HG03280 (cell line): ENCODE measurements around the gene UROC1.

ENCODE experiments used
- ATAC-seq: cut with Tn5 transposase; IDR thresholded peaks from one replicate; pipeline ENCODE4 v1.9.1; 2021; ENCODE audit warnings: mild to moderate bottlenecking, moderate library complexity; ENCODE audit not compliant: unreplicated experiment

Gene UROC1

DNA sequence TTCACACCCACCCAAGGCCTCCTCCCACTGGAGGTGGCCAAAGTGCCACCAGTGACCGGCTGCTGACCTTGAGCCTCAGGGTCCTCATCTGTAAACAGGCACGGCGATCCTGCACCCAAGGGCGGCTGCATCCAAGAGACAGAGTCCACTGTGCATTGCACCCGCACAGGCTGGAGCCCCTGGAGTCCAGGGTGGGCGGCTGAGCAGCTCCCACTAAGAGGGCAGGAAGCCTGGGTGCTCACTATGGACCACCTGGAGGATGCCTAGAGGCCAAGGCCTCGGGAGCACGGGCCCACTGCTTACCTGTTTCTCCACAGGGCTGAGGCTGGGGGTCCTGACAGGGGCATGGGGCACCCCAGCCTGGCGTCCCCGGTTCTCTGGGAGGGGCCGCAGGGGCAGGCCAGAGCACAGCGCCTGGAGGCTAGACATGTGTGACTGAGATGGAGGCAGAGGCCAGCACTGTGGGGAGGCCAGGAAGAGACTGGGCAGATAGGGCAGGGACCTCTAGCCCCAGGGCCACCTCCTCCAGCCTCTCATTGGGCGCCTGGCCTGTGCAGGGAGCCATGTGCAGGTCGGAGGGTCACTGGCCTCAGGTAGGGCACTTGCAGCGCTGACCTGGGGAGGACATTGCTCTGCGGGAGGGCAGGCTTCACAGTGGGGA lies at the start of gene UROC1:
TSS of gene UROC1 (minus strand) at position 483 of the 661 bp plus-strand sequence. CDS start at position 429, 54 bp downstream.
- no peak for ATAC-seq

GRCh38 chr3:126562737-126563276 lies 45.2 kb upstream of the UROC1 start:
- ATAC-seq = no peak

DNA sequence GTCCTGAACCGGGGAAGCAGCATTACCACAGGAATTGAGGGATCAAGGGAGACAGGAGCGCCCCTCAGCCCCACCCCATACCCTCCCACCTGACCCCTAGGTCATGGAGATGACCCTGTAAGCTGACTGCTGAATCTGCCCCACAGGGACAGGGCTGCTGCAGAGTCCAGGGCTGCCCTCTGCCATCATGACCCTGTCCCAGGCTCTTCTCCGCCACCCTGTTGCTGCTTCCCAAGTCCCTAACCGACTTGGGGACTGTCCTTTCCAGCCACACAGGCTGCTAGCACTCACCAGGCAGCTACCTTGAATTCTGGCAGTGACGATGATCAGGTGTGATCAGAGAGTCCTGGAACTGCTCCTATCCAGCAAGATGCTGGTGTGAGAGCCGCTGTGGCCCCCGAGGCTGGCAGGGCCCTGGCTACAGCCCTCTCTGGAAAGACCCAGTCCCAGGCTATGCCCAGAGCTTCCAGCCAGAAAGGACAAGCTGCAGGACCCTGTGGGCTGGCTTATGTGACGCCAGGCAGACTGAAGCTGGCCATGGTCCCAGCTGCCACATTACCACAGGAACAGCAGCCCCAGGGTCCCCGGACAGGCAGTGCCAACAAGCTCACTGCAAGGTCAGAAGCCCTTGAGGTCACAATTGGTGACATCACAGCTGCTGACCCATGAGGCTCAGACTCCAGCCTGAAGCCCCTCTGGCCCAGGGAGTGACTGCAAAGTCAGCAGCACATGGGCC lies 40.9 kb upstream of the UROC1 start, which contains the start of gene C3orf22:
TSS of gene C3orf22 (minus strand) at position 597 of the 736 bp plus-strand sequence. CDS start 5,542 bp downstream, outside the sequence.
- no peak for ATAC-seq

- ATAC-seq = no peak
Measured at GRCh38 chr3:126557761-126558160, 40.2 kb upstream of the UROC1 start.

- no peak for ATAC-seq
Measured at GRCh38 chr3:126557415-126557745, 39.8 kb upstream of the UROC1 start.

- ATAC-seq = no peak
Measured at GRCh38 chr3:126556637-126557414, 39.3 kb upstream of the UROC1 start.

- no peak for ATAC-seq
Measured at GRCh38 chr3:126555795-126556636, 38.4 kb upstream of the UROC1 start.

DNA sequence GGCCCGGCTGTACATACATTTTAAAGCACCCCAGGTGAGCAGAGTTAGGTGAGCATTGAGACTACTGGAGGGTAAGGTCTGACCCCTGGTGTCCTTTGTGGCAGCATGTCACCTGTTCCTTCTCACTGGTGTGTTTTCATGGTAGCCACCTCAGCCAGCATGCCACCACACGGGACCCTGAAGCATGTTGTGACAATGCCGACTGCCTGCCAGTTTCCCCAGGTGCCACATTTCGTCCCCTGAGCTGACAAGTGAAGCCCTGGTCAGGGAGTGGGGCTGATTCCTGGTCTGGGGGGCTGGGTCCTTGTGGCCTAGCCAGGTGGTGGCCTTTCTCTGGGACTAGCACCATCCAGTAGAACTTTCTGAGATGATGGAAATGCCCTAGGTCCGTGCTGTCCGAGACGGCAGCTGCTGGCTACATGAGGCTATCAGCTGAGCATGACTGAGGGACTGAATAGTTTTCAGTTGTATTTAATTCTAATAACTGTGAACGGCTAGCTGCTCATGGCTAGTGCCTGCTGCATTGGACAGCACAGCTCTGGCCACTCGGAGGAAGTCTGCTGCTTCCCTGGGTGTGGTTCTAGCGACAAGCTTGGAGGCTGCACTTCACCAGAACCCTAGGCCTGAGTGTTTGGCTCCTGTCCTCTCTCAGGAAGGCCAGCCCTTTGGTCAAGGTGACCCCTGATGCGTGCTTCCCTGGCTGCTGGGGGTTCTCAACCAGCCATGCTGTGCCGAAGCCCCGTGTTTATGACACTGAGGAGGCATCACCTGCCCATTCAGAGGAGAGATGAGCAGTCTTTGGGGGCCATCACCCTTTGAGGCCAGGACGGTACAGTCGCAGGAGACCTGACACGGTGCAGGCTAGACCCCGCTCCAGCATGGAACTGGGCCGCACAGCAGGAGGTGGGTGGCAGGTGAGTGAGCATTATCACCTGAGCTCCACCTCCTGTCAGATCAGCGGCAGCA lies 37.3 kb upstream of the UROC1 start:
- no peak for ATAC-seq

- ATAC-seq = no peak
Measured at GRCh38 chr3:126553284-126554084, 35.9 kb upstream of the UROC1 start.

GRCh38 chr3:126552688-126553283 lies 35.2 kb upstream of the UROC1 start:
- ATAC-seq = no peak

GRCh38 chr3:126551839-126552687 lies 34.5 kb upstream of the UROC1 start:
- ATAC-seq = no peak

DNA sequence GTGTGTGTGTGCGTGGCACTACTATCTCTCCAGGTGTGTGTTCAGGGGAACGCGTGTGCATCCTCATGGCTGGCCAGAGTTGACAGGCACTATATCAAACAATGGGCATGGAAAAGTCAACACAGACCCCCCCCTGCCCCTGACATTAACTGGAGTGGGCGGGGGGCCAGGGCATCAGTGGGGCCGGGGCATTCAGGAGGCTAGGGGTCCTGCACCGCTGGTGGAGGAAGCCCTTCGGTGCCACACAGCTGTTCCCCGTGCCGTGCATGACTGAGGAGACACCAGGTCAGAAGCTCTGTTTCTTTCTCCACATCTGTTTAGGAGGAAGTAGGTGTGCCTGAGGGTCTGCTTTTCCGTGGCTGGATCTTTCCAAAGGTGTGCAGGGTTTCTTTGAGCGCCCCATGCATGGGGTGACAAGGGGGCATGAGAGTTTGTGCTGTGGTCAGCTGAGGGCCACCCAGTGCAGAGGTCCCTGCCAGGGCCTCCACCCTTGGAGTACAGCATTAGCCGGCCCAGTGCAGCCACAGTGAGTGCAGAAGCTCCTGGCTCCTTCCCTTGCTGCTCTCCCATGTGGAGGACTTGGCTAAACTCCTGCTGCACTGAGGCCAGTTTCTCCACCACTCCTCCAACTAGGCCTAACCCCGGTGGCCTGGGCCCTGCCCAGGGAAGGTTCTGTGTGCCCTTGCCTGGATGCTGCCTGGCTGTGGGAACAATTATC lies 33.7 kb upstream of the UROC1 start:
- ATAC-seq = no peak

GRCh38 chr3:126550488-126551051 lies 33.0 kb upstream of the UROC1 start:
- ATAC-seq = no peak

- no peak for ATAC-seq
Measured at GRCh38 chr3:126549861-126550487, 32.4 kb upstream of the UROC1 start.

GRCh38 chr3:126548556-126549466 lies 31.2 kb upstream of the UROC1 start:
- ATAC-seq = no peak
